ENCODE data around the gene THEMIS.
"Not testable (repeated sequence)": the region's sequence is repeated elsewhere in the genome, so short reads cannot be mapped to it uniquely, and the experiment has no call there.

GRCh38 chr6:127781636-127782272 is 119.1 kb downstream of the THEMIS start:
- TF ChIP-seq CTCF (IDR thresholded peaks at IDR 0.05; ENCODE audit: borderline replicate concordance, extremely low read depth, low read length, poor library complexity, severe bottlenecking); EZH2 (IDR thresholded peaks at IDR 0.05; ENCODE audit: borderline replicate concordance, low read depth, low read length, severe bottlenecking): not testable (repeated sequence)

All from DND-41 (cell line).